Endodermal cell (in vitro differentiated cells): Measurements from ENCODE around the gene GBGT1. TPM values are rescaled to one million over a fixed set of nuclear protein-coding genes. Genes with fewer than 3 reads are reported as not detected.
"Not testable (repeated sequence)": the region's sequence is repeated elsewhere in the genome, so short reads cannot be mapped to it uniquely, and the experiment has no call there.

Experiments
- DNase-seq: peaks from one replicate; pipeline ENCODE4 v3.0.0-alpha.2; 2017
- H3K27ac ChIP-seq: 2 replicates; pipeline ENCODE4 v1.5.1; 2013; ENCODE audit warnings: mild to moderate bottlenecking, low read depth, low read length, moderate library complexity
- H3K27me3 ChIP-seq: 2 replicates; pipeline ENCODE4 v1.6.1; 2013; ENCODE audit warnings: mild to moderate bottlenecking, low read length, moderate library complexity; ENCODE audit not compliant: insufficient read depth, control insufficient read depth, poor library complexity, severe bottlenecking
- H3K36me3 ChIP-seq: 2 replicates; pipeline ENCODE4 v1.7.0; 2013; ENCODE audit warnings: mild to moderate bottlenecking, low read length, moderate library complexity; ENCODE audit not compliant: control insufficient read depth, insufficient read depth
- H3K4me1 ChIP-seq: one replicate; pipeline ENCODE4 v1.7.0; 2013; ENCODE audit warnings: low read length; ENCODE audit not compliant: control insufficient read depth, insufficient read depth
- H3K4me3 ChIP-seq: 2 replicates; pipeline ENCODE4 v1.5.1; 2013; ENCODE audit warnings: mild to moderate bottlenecking, low read length, moderate library complexity
- H3K9ac ChIP-seq: 2 replicates; pipeline ENCODE4 v1.6.1; 2013; ENCODE audit warnings: mild to moderate bottlenecking, low read length, moderate library complexity; ENCODE audit not compliant: poor library complexity, severe bottlenecking; ENCODE audit errors: extremely low read depth
- H3K9me3 ChIP-seq: 2 replicates; pipeline ENCODE4 v1.6.1; 2013; ENCODE audit warnings: mild to moderate bottlenecking, low read length, moderate library complexity; ENCODE audit not compliant: control insufficient read depth
- H3K27ac Mint-ChIP-seq: 2 replicates; pipeline ENCODE4 v1.8.0; 2020; ENCODE audit warnings: mixed read lengths
- H3K27me3 Mint-ChIP-seq: 2 replicates; pipeline ENCODE4 v1.8.0; 2021; ENCODE audit warnings: mild to moderate bottlenecking, mixed read lengths; ENCODE audit not compliant: insufficient read depth
- H3K36me3 Mint-ChIP-seq: 2 replicates; pipeline ENCODE4 v1.8.0; 2020; ENCODE audit warnings: low read depth, mixed read lengths
- H3K4me1 Mint-ChIP-seq: 2 replicates; pipeline ENCODE4 v1.8.0; 2020; ENCODE audit warnings: mixed read lengths
- H3K4me3 Mint-ChIP-seq: 2 replicates; pipeline ENCODE4 v1.8.0; 2020; ENCODE audit warnings: mild to moderate bottlenecking, moderate library complexity, mixed read lengths
- H3K9me3 Mint-ChIP-seq: 2 replicates; pipeline ENCODE4 v1.8.0; 2020; ENCODE audit warnings: mild to moderate bottlenecking, mixed read lengths
- WGBS, 2 experiments: methylation state at CpG; one replicate each; pipeline versions ENCODE4 v1.1.5 to v1.1.7; 2013; ENCODE audit warnings: missing lambda C conversion rate in 2 of 2, mixed read lengths in 1 of 2; ENCODE audit not compliant: insufficient coverage in 1 of 2, insufficient read length in 1 of 2; 5-methylcytosine and 5-hydroxymethylcytosine counted together
- total RNA-seq, 2 donors: library from RNA; stranded (reverse); fragmentation: NEBNext Ultra II Directional in 1 of 2; extraction: Animal tissue kit (Norgen Biotek cat#: 25700) in 1 of 2; gene quantifications; 2 replicates in 1 of 2; 3 replicates in 1 of 2; pipeline ENCODE4 v1.2.1, GENCODE V29; 2021
- TF ChIP-seq, protein P1 (sequence below): fragments of 200-600 bp; sonication (generic); conservative IDR thresholded peaks from 2 replicates; pipeline ENCODE4 v1.5.0; 2021; ENCODE audit warnings: antibody characterized with exemption, mild to moderate bottlenecking

The GBGT1 gene
- total RNA-seq, 2 donors from 2014 or later = 28.2 to 29.1 TPM

DNA sequence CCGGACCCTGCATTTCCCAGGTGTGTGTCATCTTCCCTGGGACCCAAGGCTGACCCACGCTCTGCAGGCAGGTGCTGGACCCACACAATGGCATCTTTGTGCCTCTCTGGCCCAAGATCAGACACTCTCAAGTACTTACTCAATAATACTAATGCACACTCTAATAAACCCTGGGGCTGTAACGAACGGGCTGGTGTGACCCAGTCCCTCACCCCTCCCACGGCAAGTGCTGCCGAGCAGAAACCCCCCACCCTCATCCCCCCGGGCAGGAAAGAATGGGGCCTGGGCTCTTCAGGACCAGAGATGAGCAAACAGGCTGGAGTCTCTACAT is 46.5 kb upstream of the GBGT1 start:
- Mint-ChIP-seq H3K4me1 (no peaks in the 10 kb centered on the region), H3K27me3 (peaks cover 45% of the 10 kb centered on the region), H3K36me3 (no peaks in the 10 kb centered on the region), H3K9me3 (peaks cover 2% of the 10 kb centered on the region), H3K4me3 (no peak overlapping the region), H3K27ac (no peak overlapping the region)
- TF ChIP-seq, protein P1, sequence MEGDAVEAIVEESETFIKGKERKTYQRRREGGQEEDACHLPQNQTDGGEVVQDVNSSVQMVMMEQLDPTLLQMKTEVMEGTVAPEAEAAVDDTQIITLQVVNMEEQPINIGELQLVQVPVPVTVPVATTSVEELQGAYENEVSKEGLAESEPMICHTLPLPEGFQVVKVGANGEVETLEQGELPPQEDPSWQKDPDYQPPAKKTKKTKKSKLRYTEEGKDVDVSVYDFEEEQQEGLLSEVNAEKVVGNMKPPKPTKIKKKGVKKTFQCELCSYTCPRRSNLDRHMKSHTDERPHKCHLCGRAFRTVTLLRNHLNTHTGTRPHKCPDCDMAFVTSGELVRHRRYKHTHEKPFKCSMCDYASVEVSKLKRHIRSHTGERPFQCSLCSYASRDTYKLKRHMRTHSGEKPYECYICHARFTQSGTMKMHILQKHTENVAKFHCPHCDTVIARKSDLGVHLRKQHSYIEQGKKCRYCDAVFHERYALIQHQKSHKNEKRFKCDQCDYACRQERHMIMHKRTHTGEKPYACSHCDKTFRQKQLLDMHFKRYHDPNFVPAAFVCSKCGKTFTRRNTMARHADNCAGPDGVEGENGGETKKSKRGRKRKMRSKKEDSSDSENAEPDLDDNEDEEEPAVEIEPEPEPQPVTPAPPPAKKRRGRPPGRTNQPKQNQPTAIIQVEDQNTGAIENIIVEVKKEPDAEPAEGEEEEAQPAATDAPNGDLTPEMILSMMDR = no peak
- no peak overlapping the region for H3K27ac ChIP-seq
- H3K27me3 ChIP-seq = peaks cover 20% of the 10 kb centered on the region
- H3K4me1 ChIP-seq = no peaks in the 10 kb centered on the region
- WGBS, 2 experiments = 75 to 79% methylated on average over 1 to 7 of the region's 7 CpGs
- no peaks in the 10 kb centered on the region for H3K36me3 ChIP-seq
- H3K9me3 ChIP-seq = no peaks in the 10 kb centered on the region
- H3K9ac ChIP-seq = no peak overlapping the region
- DNase-seq = no peak
- H3K4me3 ChIP-seq = no peak overlapping the region

DNA sequence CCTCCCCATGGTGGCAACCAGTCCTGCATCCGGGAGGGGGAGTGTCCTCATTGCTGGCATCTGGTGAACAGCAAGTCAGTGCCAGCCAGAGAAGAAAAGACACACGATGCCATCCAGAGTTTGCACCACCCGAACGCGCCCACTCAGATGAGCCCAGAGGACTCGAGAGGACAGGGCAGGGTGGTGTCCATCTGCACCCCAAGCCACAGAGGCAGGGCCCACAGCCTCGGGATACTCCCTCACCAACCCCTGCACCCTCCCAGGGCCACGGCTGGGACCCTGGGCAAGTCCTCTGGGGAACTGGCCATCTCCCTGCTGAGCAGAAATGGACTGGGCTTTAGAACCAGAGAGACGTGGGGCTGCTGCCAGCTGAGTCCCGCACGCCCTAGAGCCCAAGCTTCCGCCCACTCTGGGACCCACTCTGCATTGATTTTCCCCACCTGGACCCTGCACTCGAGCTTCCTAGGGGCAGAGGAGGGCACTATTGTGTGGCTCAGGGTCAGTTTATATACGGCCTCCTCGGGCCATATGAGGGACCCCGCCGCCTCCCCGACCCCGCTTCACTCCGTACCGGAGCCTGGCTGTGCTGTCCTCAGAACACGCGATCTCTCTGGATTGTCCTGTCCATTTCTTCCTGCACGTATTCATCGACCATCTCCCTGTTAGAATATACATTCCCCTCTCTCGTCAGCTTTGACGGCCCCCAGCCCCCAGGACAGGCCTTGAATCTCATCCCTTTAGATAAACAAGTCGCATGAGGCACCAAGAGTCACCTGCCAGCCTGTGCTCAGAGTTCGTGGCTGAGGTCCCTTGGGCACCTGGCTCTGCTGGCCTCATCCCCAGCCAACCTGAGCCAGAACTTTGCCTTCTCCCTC is 45.9 kb upstream of the GBGT1 start:
- H3K4me1 Mint-ChIP-seq, H3K4me3 ChIP-seq, H3K36me3 ChIP-seq, H3K4me3 Mint-ChIP-seq, H3K9me3 Mint-ChIP-seq, H3K27ac Mint-ChIP-seq, H3K36me3 Mint-ChIP-seq, H3K9me3 ChIP-seq, DNase-seq, H3K4me1 ChIP-seq, H3K27ac ChIP-seq, H3K9ac ChIP-seq: not testable (repeated sequence)
- 86 to 94% methylated on average over 18 to 29 of the region's 29 CpGs for WGBS, 2 experiments
- H3K27me3 Mint-ChIP-seq = peaks cover 42% of the 10 kb centered on the region
- peaks cover 20% of the 10 kb centered on the region for H3K27me3 ChIP-seq

DNA sequence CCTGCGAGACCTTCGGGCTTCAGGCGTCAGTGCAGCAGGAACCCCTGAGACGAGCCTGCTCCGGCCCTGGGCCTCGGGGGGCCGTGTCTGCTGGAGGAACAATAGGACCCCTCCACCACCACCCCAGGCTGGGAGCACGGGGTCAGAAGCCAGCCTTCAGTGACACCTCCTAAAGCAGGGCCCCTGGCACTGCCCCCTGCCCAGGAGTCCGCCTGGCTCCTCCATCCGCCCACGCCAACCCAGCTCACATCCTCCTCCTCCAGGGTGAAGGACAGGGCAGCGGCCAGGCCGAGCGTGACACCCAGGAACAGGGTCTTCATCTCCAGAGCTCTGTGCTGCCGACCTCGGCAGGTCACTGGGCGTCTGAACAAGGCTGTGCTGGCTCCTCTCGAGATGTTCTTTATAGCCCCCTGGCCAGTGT is 45.2 kb upstream of the GBGT1 start, which contains the start of gene OBP2B:
OBP2B (minus strand) TSS at position 371 of the 421 bp plus-strand sequence; CDS start at position 320, 51 bp downstream.
- peaks cover 36% of the 10 kb centered on the region for H3K27me3 Mint-ChIP-seq
- not testable (repeated sequence) for H3K36me3 Mint-ChIP-seq, H3K4me1 Mint-ChIP-seq, H3K36me3 ChIP-seq, H3K4me3 Mint-ChIP-seq, H3K27ac ChIP-seq, H3K27ac Mint-ChIP-seq, H3K4me1 ChIP-seq, H3K9ac ChIP-seq, H3K9me3 ChIP-seq, H3K4me3 ChIP-seq, DNase-seq, H3K9me3 Mint-ChIP-seq
- 100% methylated on average over 2 of the region's 18 CpGs; no CpG with 5 or more reads in 1 of the 2 experiments for WGBS, 2 experiments
- peaks cover 16% of the 10 kb centered on the region for H3K27me3 ChIP-seq

DNA sequence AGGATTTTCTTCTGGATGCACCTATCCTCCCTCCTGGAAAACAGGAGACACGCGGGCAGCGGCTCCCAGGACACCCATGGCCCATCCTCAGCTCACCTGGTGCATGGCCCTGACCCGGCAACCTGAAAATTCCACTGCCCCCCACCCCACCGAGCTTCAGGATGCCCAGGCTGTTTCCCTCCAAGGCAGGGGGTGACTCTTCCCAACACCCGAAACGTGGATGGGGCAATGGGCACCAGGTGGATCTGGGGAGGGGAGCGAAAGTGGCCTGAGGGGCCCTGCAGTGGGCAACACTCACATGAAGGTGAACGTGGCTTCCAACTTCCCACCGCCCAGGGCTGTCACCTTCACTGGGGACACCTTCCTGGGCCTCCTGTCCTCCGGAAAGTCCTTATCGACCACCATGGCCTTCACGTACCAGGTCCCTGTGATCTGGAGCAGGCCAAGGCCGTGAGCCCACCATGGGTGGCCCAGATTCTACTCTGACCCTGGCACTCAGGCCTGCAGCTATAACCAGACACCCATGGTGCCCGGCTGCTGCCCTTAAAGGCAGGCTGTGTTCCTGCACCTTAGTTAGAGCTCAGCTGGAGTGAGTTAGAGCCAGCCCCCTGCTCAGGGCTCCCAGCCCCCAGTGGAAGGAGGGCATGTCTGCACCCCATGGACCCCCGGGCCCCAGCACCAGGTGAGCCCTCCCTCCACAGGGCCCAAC is 44.6 kb upstream of the GBGT1 start:
- 84 to 87% methylated on average over 4 to 12 of the region's 16 CpGs for WGBS, 2 experiments
- H3K4me3 ChIP-seq, DNase-seq, H3K9me3 Mint-ChIP-seq, H3K9me3 ChIP-seq, H3K27ac ChIP-seq, H3K9ac ChIP-seq, H3K27ac Mint-ChIP-seq, H3K36me3 ChIP-seq, H3K4me1 ChIP-seq, H3K4me1 Mint-ChIP-seq, H3K36me3 Mint-ChIP-seq, H3K4me3 Mint-ChIP-seq: not testable (repeated sequence)
- H3K27me3 Mint-ChIP-seq = peaks cover 39% of the 10 kb centered on the region
- peaks cover 13% of the 10 kb centered on the region for H3K27me3 ChIP-seq
